HepG2 (cell line): ENCODE data around the gene KRT13.

Experiments used
- BCLAF1 ChIP-seq: fragments of 450-650 bp; IDR thresholded peaks from 2 replicates; pipeline ENCODE4 v1.6.1; 2017; ENCODE audit warnings: mild to moderate bottlenecking
- CBX2 ChIP-seq, 2 experiments: fragments of 200-600 bp in 1 of 2; sonication (generic); formaldehyde crosslinking in 1 of 2; IDR thresholded peaks; 2 replicates each; pipeline versions ENCODE4 v1.7.0 to v1.8.1; 2018 to 2022; ENCODE audit warnings: low read depth in 2 of 2, low read length in 1 of 2, mild to moderate bottlenecking in 1 of 2, missing genetic modification reagents in 1 of 2
- EP300 ChIP-seq, 3 experiments: sonication (generic) in 1 of 3; formaldehyde crosslinking in 1 of 3; IDR thresholded peaks; 2 replicates each; pipeline versions ENCODE4 v1.5.1 to v1.6.1; 2011 to 2020; ENCODE audit warnings: low read depth in 2 of 3, low read length in 2 of 3, borderline replicate concordance in 1 of 3, improper control_type of control experiment in 1 of 3, mild to moderate bottlenecking in 1 of 3, missing genetic modification reagents in 1 of 3, moderate library complexity in 1 of 3
- GLI4 ChIP-seq: sonication (generic); formaldehyde crosslinking; IDR thresholded peaks from 2 replicates; pipeline ENCODE4 v1.5.1; 2020; ENCODE audit warnings: missing genetic modification reagents, mild to moderate bottlenecking, moderate library complexity, borderline replicate concordance
- HMG20B ChIP-seq: conservative IDR thresholded peaks from 2 replicates; pipeline ENCODE4 v1.6.1; 2016; ENCODE audit warnings: missing genetic modification reagents, missing compliant biosample characterization
- NFATC3 ChIP-seq: sonication (generic); formaldehyde crosslinking; IDR thresholded peaks from 2 replicates; pipeline ENCODE4 v1.5.1; 2020; ENCODE audit warnings: mild to moderate bottlenecking, missing genetic modification reagents
- NFYB ChIP-seq: sonication (generic); formaldehyde crosslinking; IDR thresholded peaks from 2 replicates; pipeline ENCODE4 v1.4.0; 2020; ENCODE audit warnings: missing genetic modification reagents
- PHF8 ChIP-seq: sonication (generic); formaldehyde crosslinking; IDR thresholded peaks from 2 replicates; pipeline ENCODE4 v1.5.0; 2020; ENCODE audit warnings: missing genetic modification reagents
- TCF12 ChIP-seq, 2 experiments: fragments of 450-650 bp in 1 of 2; sonication (generic) in 1 of 2; formaldehyde crosslinking in 1 of 2; IDR thresholded peaks; 2 replicates each; pipeline versions ENCODE4 v1.6.1 to v1.8.0; 2017 to 2022; ENCODE audit warnings: antibody characterized with exemption in 1 of 2, mild to moderate bottlenecking in 1 of 2, missing genetic modification reagents in 1 of 2, moderate library complexity in 1 of 2
- ZMAT5 ChIP-seq: sonication (generic); formaldehyde crosslinking; IDR thresholded peaks from 2 replicates; pipeline ENCODE4 v1.5.0; 2020; ENCODE audit warnings: mild to moderate bottlenecking, low read depth, missing genetic modification reagents, borderline replicate concordance

GRCh38 chr17:41537614-41537954, 32.2 kb upstream of the KRT13 start:
- no peak for TF ChIP-seq EP300 (IDR thresholded peaks at IDR 0.05; ENCODE audit: low read depth in 2 of 2, low read length in 2 of 2)
- TF ChIP-seq EP300 (CRISPR knock-in tag; IDR thresholded peaks at IDR 0.05; ENCODE audit: borderline replicate concordance): no peak
- no peak for TF ChIP-seq NFYB
- TF ChIP-seq NFATC3 (CRISPR knock-in tag): no peak
- TF ChIP-seq PHF8 (CRISPR knock-in tag): no peak
- TF ChIP-seq BCLAF1: no peak
- TF ChIP-seq TCF12 (IDR thresholded peaks at IDR 0.05): no peak
- no peak for TF ChIP-seq TCF12 (CRISPR knock-in tag; IDR thresholded peaks at IDR 0.05)
- no peak for TF ChIP-seq CBX2 (IDR thresholded peaks at IDR 0.05; ENCODE audit: low read depth, low read length)
- no peak for TF ChIP-seq CBX2 (CRISPR knock-in tag; IDR thresholded peaks at IDR 0.05; ENCODE audit: low read depth)
- no peak for TF ChIP-seq ZMAT5 (CRISPR knock-in tag)
- no peak for TF ChIP-seq GLI4
- TF ChIP-seq HMG20B (CRISPR knock-in tag): no peak
